Neural cell (in vitro differentiated cells): ENCODE results near the gene CD300LF. TPM values are rescaled to one million over a fixed set of nuclear protein-coding genes. Genes with fewer than 3 reads are reported as not detected.

ENCODE experiments used
- H2AFZ ChIP-seq: fragments of 200-600, 300-800 bp; sonication (generic), shearing (Covaris generic); 2 replicates; pipeline ENCODE4 v1.6.0; 2014; ENCODE audit warnings: low read depth, mild to moderate bottlenecking, antibody characterized with exemption, low read length, moderate library complexity
- H3F3A ChIP-seq: fragments of 200-600 bp; shearing (Covaris generic); 2 replicates; pipeline ENCODE4 v1.6.1; 2016; ENCODE audit warnings: mild to moderate bottlenecking, moderate library complexity, mixed read lengths, antibody characterized with exemption, low read length; ENCODE audit not compliant: insufficient read depth, poor library complexity, severe bottlenecking
- H3K27ac ChIP-seq: fragments of 200-600, 300-800 bp; sonication (generic), shearing (Covaris generic); 2 replicates; pipeline ENCODE4 v1.5.1; 2014; ENCODE audit warnings: mild to moderate bottlenecking, low read length, moderate library complexity
- H3K27me3 ChIP-seq: fragments of 300-800, 200-600 bp; sonication (generic), shearing (Covaris generic); 2 replicates; pipeline ENCODE4 v1.6.0; 2014; ENCODE audit warnings: mild to moderate bottlenecking, low read depth, low read length, moderate library complexity; ENCODE audit not compliant: insufficient read depth
- H3K36me3 ChIP-seq: fragments of 300-800, 200-600 bp; sonication (generic), shearing (Covaris generic); 2 replicates; pipeline ENCODE4 v1.5.1; 2014; ENCODE audit warnings: mild to moderate bottlenecking, antibody characterized with exemption, low read length, moderate library complexity; ENCODE audit not compliant: insufficient read depth
- H3K4me2 ChIP-seq: fragments of 300-800, 200-600 bp; sonication (generic), shearing (Covaris generic); 2 replicates; pipeline ENCODE4 v1.6.0; 2014; ENCODE audit warnings: mild to moderate bottlenecking, low read length
- H3K4me3 ChIP-seq: fragments of 300-800, 200-600 bp; sonication (generic), shearing (Covaris generic); 2 replicates; pipeline ENCODE4 v1.5.1; 2014; ENCODE audit warnings: mild to moderate bottlenecking, low read length, moderate library complexity
- H3K79me2 ChIP-seq: fragments of 200-600 bp; shearing (Covaris generic); replicated peaks from 2 replicates; pipeline ENCODE4 v1.6.0; 2014; ENCODE audit warnings: mild to moderate bottlenecking, low read length, moderate library complexity; ENCODE audit not compliant: insufficient read depth
- H3K9ac ChIP-seq: fragments of 300-800, 200-600 bp; sonication (generic), shearing (Covaris generic); 2 replicates; pipeline ENCODE4 v1.6.1; 2016; ENCODE audit warnings: mild to moderate bottlenecking, low read length, mixed read lengths
- H3K9me2 ChIP-seq: fragments of 200-600 bp; shearing (Covaris generic); 2 replicates; pipeline ENCODE4 v1.6.1; 2016; ENCODE audit warnings: mild to moderate bottlenecking, low read length, mixed read lengths; ENCODE audit not compliant: insufficient read depth
- H3K9me3 ChIP-seq: fragments of 200-600, 300-800 bp; sonication (generic), shearing (Covaris generic); 2 replicates; pipeline ENCODE4 v1.6.1; 2016; ENCODE audit warnings: mild to moderate bottlenecking, mixed run types, low read length, moderate library complexity, mixed read lengths
- H4K20me1 ChIP-seq: fragments of 200-600 bp; shearing (Covaris generic); 2 replicates; pipeline ENCODE4 v1.6.1; 2016; ENCODE audit warnings: mild to moderate bottlenecking, mixed run types; ENCODE audit not compliant: insufficient read depth
- CTCF ChIP-seq: fragments of 450-650 bp; IDR thresholded peaks from 2 replicates; pipeline ENCODE4 v1.5.1; 2014; ENCODE audit warnings: antibody characterized with exemption, mild to moderate bottlenecking, moderate library complexity; ENCODE audit not compliant: poor library complexity, severe bottlenecking
- EP300 ChIP-seq: fragments of 450-650 bp; conservative IDR thresholded peaks from 2 replicates; pipeline ENCODE4 v1.6.1; 2014; ENCODE audit warnings: antibody characterized with exemption, mild to moderate bottlenecking, moderate library complexity; ENCODE audit not compliant: poor library complexity, severe bottlenecking
- EZH2 ChIP-seq: fragments of 200-600, 300-800 bp; shearing (Covaris generic), sonication (generic); IDR thresholded peaks from 2 replicates; pipeline ENCODE4 v1.6.1; 2014; ENCODE audit warnings: antibody characterized with exemption, low read length, borderline replicate concordance, mild to moderate bottlenecking; ENCODE audit not compliant: insufficient read depth, poor library complexity, severe bottlenecking
- MXI1 ChIP-seq: fragments of 450-650 bp; conservative IDR thresholded peaks from 2 replicates; pipeline ENCODE4 v1.6.1; 2014; ENCODE audit warnings: antibody characterized with exemption, mild to moderate bottlenecking; ENCODE audit not compliant: poor library complexity, severe bottlenecking
- POLR2AphosphoS5 ChIP-seq: IDR thresholded peaks from 2 replicates; pipeline ENCODE4 v1.6.1; 2012
- RAD21 ChIP-seq: fragments of 450-650 bp; conservative IDR thresholded peaks from 2 replicates; pipeline ENCODE4 v1.6.1; 2014; ENCODE audit warnings: antibody characterized with exemption, mild to moderate bottlenecking, moderate library complexity
- REST ChIP-seq: IDR thresholded peaks from 2 replicates; pipeline ENCODE4 v1.6.1; 2012; ENCODE audit warnings: borderline replicate concordance
- SMC3 ChIP-seq: fragments of 450-650 bp; conservative IDR thresholded peaks from 2 replicates; pipeline ENCODE4 v1.6.1; 2014; ENCODE audit warnings: antibody characterized with exemption, mild to moderate bottlenecking, moderate library complexity; ENCODE audit not compliant: poor library complexity
- TAF1 ChIP-seq: IDR thresholded peaks from 2 replicates; pipeline ENCODE4 v1.6.1; 2012; ENCODE audit warnings: low read depth
- polyA plus RNA-seq: library from polyadenylated mRNA; depleted of rRNA; stranded (reverse); fragments of >200 nt; gene quantifications from 2 replicates; pipeline ENCODE4 v1.2.3, GENCODE V29; 2014

The CD300LF gene
- polyA plus RNA-seq, 1 donor from 2014 or later: not detected

- Histone ChIP-seq H3K4me3 (no peak overlapping the region), H3K27ac (no peak overlapping the region), H2AFZ (no peak overlapping the region), H3K9me2 (no peaks in the 10 kb centered on the region), H3K9ac (no peak overlapping the region), H3K27me3 (no peaks in the 10 kb centered on the region), H3K36me3 (no peaks in the 10 kb centered on the region), H4K20me1 (no peaks in the 10 kb centered on the region), H3K9me3 (no peaks in the 10 kb centered on the region), H3K79me2 (no peaks in the 10 kb centered on the region), H3K4me2 (no peak overlapping the region), H3F3A (no peaks in the 10 kb centered on the region)
- TF ChIP-seq EP300: no peak
- TF ChIP-seq REST: no peak
- no peak for TF ChIP-seq RAD21
- no peak for TF ChIP-seq TAF1
- TF ChIP-seq MXI1: no peak
- TF ChIP-seq POLR2AphosphoS5: no peak
Observed at GRCh38 chr17:74686761-74687160, 26.0 kb downstream of the CD300LF start.

GRCh38 chr17:74682471-74683190 is 30.1 kb downstream of the CD300LF start:
- no peaks in the 10 kb centered on the region for H3F3A ChIP-seq
- no peaks in the 10 kb centered on the region for H3K9me2 ChIP-seq
- H3K36me3 ChIP-seq: no peaks in the 10 kb centered on the region
- no peaks in the 10 kb centered on the region for H3K27me3 ChIP-seq
- H3K4me3 ChIP-seq: no peak overlapping the region
- no peak for TF ChIP-seq TAF1
- no peak for TF ChIP-seq CTCF
- TF ChIP-seq REST: no peak
- no peak for TF ChIP-seq MXI1
- TF ChIP-seq RAD21: no peak
- TF ChIP-seq SMC3: no peak
- no peak for TF ChIP-seq EZH2
- no peak for TF ChIP-seq POLR2AphosphoS5
- no peak for TF ChIP-seq EP300
- no peak overlapping the region for H2AFZ ChIP-seq
- H3K27ac ChIP-seq: no peak overlapping the region
- H3K9ac ChIP-seq: no peak overlapping the region
- no peak overlapping the region for H3K4me2 ChIP-seq
- H3K79me2 ChIP-seq: no peaks in the 10 kb centered on the region
- H4K20me1 ChIP-seq: no peaks in the 10 kb centered on the region
- no peaks in the 10 kb centered on the region for H3K9me3 ChIP-seq
